Transverse colon (tissue), 4 donors: ENCODE measurements around the gene GNG7.

Experiments
- CTCF ChIP-seq, 5 experiments: fragments of 200-600 bp in 3 of 5; fragments of 450-650 bp in 2 of 5; sonication (generic) in 3 of 5; IDR thresholded peaks; 1 replicate in 2 of 5; 2 replicates in 3 of 5; pipeline ENCODE4 v1.5.1; 2016 to 2017; ENCODE audit warnings: antibody characterized with exemption in 5 of 5, inconsistent platforms in 3 of 5, mild to moderate bottlenecking in 2 of 5, moderate library complexity in 1 of 5
- EP300 ChIP-seq: sonication (generic); formaldehyde crosslinking; IDR thresholded peaks from one replicate; pipeline ENCODE4 v1.6.1; 2017; ENCODE audit warnings: antibody characterized with exemption, low read depth
- POLR2A ChIP-seq: fragments of 450-650 bp; IDR thresholded peaks from one replicate; pipeline ENCODE4 v1.6.1; 2016; ENCODE audit warnings: antibody characterized with exemption, mild to moderate bottlenecking, moderate library complexity
- POLR2AphosphoS5 ChIP-seq, 3 donors: sonication (generic); formaldehyde crosslinking; IDR thresholded peaks; one replicate each; pipeline ENCODE4 v1.6.1; 2016; ENCODE audit warnings: antibody characterized with exemption in 3 of 3

- TF ChIP-seq CTCF (IDR thresholded peaks at IDR 0.05) (no peak), POLR2A (no peak), POLR2AphosphoS5 (IDR thresholded peaks at IDR 0.05) (no peak), EP300 (no peak)
Measured at GRCh38 chr19:2552859-2553258, 149.6 kb downstream of the GNG7 start.
